ENCODE measurements around the gene NOX4.
"Not testable (repeated sequence)": the region's sequence is repeated elsewhere in the genome, so short reads cannot be mapped to it uniquely, and the experiment has no call there.

NOX4 gene

DNA sequence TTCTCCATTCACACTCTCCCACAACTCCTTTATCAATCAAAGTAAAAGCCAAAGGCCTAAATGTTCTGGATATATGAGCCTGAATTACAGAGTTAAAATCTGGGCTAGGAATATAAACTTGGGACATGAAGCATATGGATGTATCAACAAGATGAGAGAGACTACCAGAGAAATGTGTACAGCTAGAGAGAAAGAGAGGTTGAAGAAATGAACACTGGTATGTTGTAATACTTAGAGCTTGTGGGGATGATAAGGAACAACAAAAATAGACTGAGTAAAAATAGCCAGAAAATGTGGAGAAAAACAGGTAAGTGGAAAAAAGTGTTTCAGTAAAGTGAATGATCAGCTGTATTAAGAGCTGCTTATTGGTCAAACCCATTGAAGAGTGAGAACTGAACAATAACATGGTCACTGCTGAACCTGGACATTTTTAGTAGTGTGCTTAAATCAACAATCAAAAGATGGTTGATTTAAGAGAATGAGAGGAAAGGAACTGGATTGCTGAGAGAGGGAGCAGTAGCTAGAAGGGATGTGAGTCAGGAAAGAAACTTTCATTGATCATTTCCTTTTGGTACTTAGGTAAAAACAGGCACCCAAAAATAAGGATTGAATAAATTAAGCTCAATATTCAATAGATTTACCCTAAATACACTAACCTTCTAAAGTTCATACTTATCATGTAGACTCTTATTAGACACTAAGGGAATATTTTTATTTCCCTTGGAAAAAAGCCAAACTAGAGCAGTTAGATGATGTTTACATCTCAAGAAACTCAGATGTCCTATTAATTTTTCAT, 111.0 kb downstream of the NOX4 start:
- DNase-seq (ENCODE audit: low spot score), result not testable (repeated sequence)

DNA sequence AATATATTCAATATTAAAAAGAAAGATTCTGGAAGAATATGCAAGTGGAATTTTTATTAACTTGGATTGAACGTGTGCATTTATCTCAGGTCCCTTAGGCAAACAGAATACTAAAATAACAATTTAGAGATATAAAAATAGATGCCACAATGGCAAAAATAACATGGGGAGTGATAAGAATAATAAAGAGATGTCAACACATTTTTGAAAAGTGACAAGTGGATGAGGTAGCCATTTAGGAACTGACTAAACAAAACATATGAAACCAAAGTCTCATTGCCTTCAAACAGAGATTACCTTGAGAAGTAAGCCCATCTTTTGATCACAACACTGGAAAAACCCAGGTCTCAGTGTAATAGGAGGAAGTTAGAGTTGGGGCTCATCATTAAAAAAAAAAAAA, 112.2 kb downstream of the NOX4 start:
- not testable (repeated sequence) for DNase-seq (ENCODE audit: low spot score)

DNA sequence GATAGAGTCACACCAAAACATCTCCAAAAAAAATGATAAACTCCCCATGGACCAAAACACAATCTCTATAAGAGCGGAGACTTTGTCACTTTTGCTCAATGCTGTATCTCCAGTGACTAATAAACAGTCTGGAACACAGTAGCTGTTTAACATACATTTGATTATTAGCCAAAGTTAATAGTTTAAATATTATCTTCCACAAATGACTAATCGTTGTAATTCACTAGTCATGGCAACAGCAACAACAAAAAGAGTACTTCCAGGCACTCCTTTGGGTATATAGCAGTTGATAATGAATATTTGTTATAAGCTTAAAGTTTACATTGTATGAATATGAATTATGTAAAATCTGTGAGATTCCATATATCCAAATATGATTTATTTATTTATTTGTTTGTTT, 121.8 kb downstream of the NOX4 start:
- DNase-seq (ENCODE audit: low spot score), result not testable (repeated sequence)

DNA sequence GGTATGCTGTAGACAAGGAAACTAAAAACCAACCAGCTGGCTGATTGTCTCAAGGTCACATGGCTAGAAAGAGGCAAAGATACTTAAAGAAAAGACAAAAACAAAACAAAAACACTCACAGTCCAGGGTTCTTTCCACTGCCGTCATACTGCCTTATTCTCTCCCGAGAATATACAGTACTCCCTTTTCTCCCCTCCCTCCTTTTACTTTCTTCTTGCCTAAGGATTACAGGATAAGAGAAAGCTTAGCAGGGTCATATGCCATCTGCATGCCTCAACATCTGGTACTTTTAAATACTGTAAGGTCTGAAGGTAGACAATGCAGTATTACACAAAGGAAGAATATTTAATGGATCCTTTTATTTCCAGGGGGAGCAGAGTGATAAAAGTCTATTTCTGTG, 126.3 kb downstream of the NOX4 start:
- DNase-seq (ENCODE audit: low spot score), result not testable (repeated sequence)

- DNase-seq (ENCODE audit: low spot score), result no peak
Observed at GRCh38 chr11:89361734-89362133, 129.4 kb downstream of the NOX4 start.

DNA sequence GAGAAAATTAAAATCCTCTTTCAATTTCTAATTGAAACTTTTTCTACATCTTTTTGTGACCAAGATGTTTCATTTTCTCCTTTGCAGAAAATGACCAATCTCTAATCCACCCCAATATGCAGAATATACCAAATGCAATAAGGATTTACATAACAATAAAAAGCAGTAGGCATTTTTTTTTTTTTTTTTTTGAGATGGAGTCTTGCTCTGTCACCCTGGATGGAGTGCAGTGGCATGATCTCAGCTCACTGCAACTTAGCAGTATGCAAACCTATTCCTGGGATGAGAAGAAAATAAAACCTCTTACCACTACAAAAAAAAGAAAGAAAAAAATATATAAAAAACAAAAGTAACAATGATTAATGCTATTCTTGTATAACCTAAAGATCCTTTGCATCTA, 132.0 kb downstream of the NOX4 start:
- not testable (repeated sequence) for DNase-seq (ENCODE audit: low spot score)

GRCh38 chr11:89358761-89359160, 132.4 kb downstream of the NOX4 start:
- DNase-seq (ENCODE audit: low spot score), result no peak

DNA sequence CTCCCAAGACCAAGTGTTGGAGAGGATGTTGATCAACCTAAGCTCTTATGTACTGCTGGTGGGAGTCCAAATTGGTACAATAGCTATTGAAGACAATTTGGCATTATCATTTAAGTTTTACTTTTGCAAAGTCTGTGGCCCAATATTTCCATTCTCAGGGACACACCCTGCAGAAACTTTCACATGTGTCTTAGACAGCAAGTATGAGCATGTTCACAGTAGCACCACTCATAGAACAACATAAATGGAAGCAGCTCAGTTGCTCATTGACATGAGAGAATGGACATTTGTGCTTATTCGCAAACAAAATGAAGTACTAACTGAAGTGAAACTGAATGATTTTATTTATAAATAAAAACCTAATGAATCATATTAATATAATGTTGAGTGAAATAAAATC, 135.5 kb downstream of the NOX4 start:
- DNase-seq (ENCODE audit: low spot score), result no peak

DNA sequence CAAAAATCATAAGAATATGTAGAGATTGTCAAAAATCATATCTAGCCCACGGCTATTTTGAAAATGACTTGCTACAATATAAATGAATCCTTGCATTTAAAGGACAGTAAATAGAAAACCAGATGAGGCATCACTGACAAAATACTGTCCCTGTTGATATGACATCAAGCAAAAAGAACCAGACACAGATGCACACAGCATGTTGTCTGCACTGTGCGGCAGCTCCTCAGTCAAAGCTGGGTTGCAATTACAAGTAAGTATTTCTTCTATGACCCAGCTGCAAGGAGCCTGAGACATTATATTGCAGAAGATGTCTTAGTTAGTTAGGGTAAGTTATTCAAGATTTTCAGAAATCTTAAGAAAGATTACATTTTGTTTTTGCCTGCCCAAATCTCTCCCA, 136.7 kb downstream of the NOX4 start:
- not testable (repeated sequence) for DNase-seq (ENCODE audit: low spot score)

GRCh38 chr11:89347071-89347470, 144.1 kb downstream of the NOX4 start:
- DNase-seq (ENCODE audit: low spot score), result no peak

GRCh38 chr11:89346601-89347000, 144.6 kb downstream of the NOX4 start:
- no peak for DNase-seq (ENCODE audit: low spot score)

DNA sequence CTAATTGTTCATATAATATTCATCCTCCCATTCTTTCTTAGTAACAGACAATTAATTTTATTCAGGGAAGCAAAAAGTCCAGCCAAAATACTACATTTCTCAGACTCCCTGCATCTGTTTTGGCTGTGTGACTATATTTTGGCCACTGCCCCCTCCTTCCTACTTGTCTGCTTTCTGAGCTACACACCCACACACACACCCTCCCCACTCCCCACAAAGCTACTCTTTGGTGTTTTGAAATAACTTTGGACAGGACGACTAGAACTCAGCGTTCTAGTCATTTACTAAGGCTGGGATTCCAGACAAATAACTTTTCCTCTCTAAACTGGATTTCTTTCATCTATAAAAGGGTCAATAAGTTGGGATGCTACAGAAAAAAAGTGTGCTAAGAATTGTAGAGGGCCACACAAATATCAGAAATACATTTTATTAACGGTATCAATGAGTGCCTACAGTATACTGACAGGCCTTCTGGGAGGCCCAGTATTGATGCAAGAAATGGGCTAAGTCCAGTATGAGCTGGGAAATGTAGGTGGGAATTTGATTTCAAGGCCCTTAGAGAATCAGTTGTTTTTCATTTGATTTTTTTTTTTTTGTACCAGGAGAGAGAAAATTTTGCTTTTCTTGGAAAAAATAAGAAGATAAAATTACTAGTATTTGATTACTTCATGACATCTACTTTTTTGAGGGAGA, 148.1 kb downstream of the NOX4 start:
- not testable (repeated sequence) for DNase-seq (ENCODE audit: low spot score)

- DNase-seq (ENCODE audit: low spot score), result not testable (repeated sequence)
Observed at GRCh38 chr11:89340450-89340849, 150.7 kb downstream of the NOX4 start.

DNA sequence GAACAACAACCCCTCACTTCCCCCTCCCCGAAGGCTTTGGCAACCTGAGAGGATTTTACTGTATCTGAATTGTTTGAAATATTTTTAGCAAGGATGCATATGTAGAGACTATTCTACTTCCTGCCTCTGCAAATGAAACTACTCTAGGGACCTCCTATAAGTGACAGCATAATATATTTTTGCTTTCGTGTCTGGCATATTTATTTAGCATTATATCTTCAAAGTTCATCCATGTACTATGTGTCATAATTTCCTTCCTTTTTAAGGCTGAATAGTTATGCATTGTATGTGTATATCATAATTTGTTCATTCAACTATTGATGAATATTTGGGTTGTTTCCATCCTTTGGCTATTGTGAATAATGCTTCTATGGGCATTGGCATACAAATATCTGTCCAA, 153.1 kb downstream of the NOX4 start:
- not testable (repeated sequence) for DNase-seq (ENCODE audit: low spot score)

- not testable (repeated sequence) for DNase-seq (ENCODE audit: low spot score)
Observed at GRCh38 chr11:89337100-89337650, 154.0 kb downstream of the NOX4 start.

DNA sequence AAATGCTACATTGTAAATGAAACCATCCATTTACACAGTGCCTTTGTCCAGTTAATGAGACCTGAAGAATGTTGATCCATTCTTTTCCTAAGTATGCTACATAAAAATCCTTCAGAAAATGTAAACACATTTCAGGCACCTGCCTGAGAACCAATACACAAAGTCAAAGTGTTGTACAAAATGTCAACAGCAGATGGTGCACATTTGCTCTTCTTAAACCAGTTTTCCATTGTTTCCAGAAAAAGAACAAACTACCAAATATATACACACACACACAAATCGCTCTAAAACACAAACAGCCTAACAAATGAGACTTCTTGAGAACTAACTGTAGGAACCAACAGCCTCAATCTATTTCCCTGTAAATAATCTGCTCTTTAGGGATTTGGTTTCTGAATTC, 157.5 kb downstream of the NOX4 start:
- not testable (repeated sequence) for DNase-seq (ENCODE audit: low spot score)

GRCh38 chr11:89331940-89332339, 159.2 kb downstream of the NOX4 start:
- DNase-seq (ENCODE audit: low spot score), result not testable (repeated sequence)

- no peak for DNase-seq (ENCODE audit: low spot score)
Observed at GRCh38 chr11:89327885-89328284, 163.3 kb downstream of the NOX4 start.

GRCh38 chr11:89321401-89321800, 169.8 kb downstream of the NOX4 start:
- DNase-seq (ENCODE audit: low spot score), result no peak

DNA sequence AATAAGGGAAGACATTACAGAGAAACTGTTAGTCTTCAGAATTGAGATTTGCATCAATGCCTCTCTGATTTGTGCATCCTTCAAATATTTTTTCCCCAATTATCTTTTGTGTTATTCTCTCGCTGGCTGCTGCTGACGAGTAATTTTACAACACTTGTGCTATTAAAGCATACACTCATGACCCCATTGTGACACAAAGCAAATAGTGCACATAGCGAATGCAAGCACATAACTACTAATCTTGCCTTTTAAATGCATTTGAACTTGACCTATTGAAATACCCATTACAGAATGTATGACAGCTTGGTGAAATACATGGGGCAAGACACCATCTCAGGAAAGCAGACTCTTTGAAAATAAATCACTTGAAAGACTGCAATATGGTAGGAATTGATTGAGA, 180.6 kb downstream of the NOX4 start:
- DNase-seq (ENCODE audit: low spot score), result not testable (repeated sequence)

- DNase-seq (ENCODE audit: low spot score), result not testable (repeated sequence)
Observed at GRCh38 chr11:89309321-89309985, 181.7 kb downstream of the NOX4 start.

DNA sequence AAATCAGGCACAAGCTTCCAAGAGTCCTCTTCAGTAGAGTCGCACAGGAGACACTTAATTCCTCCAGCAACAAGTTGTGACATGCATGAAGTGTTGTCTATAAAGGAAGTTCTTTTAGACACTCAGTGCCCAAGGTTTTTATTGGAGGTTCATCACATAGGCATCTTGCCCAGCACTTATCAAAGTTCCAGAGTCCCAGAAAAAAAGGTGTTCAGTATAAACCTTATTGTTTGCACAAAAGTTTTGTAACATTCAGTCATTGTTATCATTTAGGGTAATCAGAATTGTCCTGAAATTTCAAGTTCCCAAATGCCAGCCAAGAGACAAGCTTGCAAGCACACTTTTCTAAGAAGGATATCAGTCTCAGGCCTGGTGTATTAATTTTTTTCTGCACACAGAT, 182.9 kb downstream of the NOX4 start:
- DNase-seq (ENCODE audit: low spot score), result not testable (repeated sequence)

Data from left forelimb (tissue), 1 donor.